ENCODE measurements around the gene EDA2R. TPM values are rescaled to one million over a fixed set of nuclear protein-coding genes. Genes with fewer than 3 reads are reported as not detected.

The EDA2R gene
- total and polyA plus RNA-seq, 2 of the 4 experiments (the other 2 are of a cell fraction), result 14.7 to 23.8 TPM

DNA sequence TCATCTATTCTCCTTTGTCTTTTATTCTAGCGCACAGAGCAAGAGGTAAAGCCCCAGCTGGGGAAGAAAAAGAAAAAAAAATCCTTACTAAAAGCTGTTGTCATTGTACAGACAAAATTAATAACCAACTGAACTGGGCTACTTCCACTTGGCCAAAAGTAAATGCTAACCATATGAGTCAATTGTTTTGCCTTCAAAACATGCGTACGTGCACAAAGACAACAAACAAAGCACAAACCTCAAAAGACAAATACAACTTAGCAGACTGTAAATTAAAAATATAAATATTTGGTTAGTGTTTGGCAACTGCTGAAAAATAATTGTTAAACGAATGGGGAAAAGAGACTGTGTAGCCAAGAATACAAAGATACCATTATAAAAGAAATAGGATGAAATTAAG is 5.9 kb downstream of the EDA2R start:
- Histone ChIP-seq H3K27ac (ENCODE audit: insufficient read depth, low read length) (no peak overlapping the region), H3K14ac (replicated peaks; ENCODE audit: low read depth, low read length) (no peak overlapping the region), H3K27me3 (ENCODE audit: control insufficient read depth, insufficient read depth, low read length) (no peaks in the 10 kb centered on the region), H2BK20ac (ENCODE audit: low read depth, low read length) (no peak overlapping the region), H2AK9ac (replicated peaks; ENCODE audit: low read depth, low read length, poor library complexity) (no peak overlapping the region), H3K4ac (ENCODE audit: low read depth, low read length) (no peak overlapping the region), H4K20me1 (ENCODE audit: insufficient read depth, low read length) (peaks cover 3% of the 10 kb centered on the region; the same call in 1 of the 2 replicates), H3K4me3 (ENCODE audit: insufficient read depth, low read depth, low read length) (no peak overlapping the region), H2AFZ (replicated peaks; ENCODE audit: low read length, poor library complexity) (no peak overlapping the region), H3K18ac (ENCODE audit: low read depth, low read length) (peak overlapping the region; percentile 60; the same call in 1 of the 2 replicates), H4K8ac (ENCODE audit: low read depth in 2 of 2, low read length in 2 of 2) (no peak overlapping the region), H3K36me3 (ENCODE audit: control insufficient read depth, insufficient read depth, low read length) (no peaks in the 10 kb centered on the region), H2AK5ac (ENCODE audit: low read depth, low read length) (no peak overlapping the region), H2BK5ac (ENCODE audit: low read depth, low read length, poor library complexity, severe bottlenecking) (peak overlapping the region; percentile 62), H3K4me2 (ENCODE audit: low read depth, low read length) (peak overlapping the region; percentile 82; the same call in 1 of the 2 replicates), H2BK15ac (ENCODE audit: low read depth, low read length) (no peak overlapping the region), H3K9ac (ENCODE audit: low read depth, low read length) (no peak overlapping the region), H3K4me1 (ENCODE audit: control insufficient read depth, insufficient read depth, low read length) (peaks cover 5% of the 10 kb centered on the region; the same call in 1 of the 2 replicates), H2BK120ac (ENCODE audit: low read depth, low read length) (no peak overlapping the region), H3K79me1 (ENCODE audit: low read depth in 1 of 2, low read length in 2 of 2) (peaks cover 0 to 3% of the 10 kb centered on the region in 2 experiments; a peak in 1 of 4 replicates), H3K9me3 (ENCODE audit: control insufficient read depth, insufficient read depth, low read length) (no peaks in the 10 kb centered on the region), H3K56ac (ENCODE audit: extremely low read depth, insufficient read depth, low read length) (no peak overlapping the region), H4K5ac (ENCODE audit: low read depth, low read length) (no peak overlapping the region), H3K9me1 (ENCODE audit: insufficient read depth, low read length) (no peaks in the 10 kb centered on the region), H3K23ac (ENCODE audit: low read depth, low read length) (no peak overlapping the region), H4K91ac (ENCODE audit: insufficient read depth, low read depth, low read length) (no peak overlapping the region)
- intact Hi-C loops (cut with micrococcal nuclease), result no loop called here
- ATAC-seq (ENCODE audit: low read depth) (no peak; the same call in 1 of the 2 replicates), DNase-seq (peak; percentile 35)
- in situ Hi-C loops (cut with MboI; ENCODE audit: low sequenced_read_pairs), result no loop called here
- CTCF ChIA-PET, result no interaction called here
- dilution Hi-C loops (cut with HindIII; ENCODE audit: low sequenced_read_pairs, unreplicated experiment), result no loop called here
- POLR2A ChIA-PET (ENCODE audit: unreplicated experiment), result no interaction called here
- TF ChIP-seq FOS (IDR thresholded peaks at IDR 0.05; ENCODE audit: low read depth, low read length) (no peak), CHD1 (IDR thresholded peaks at IDR 0.05; ENCODE audit: low read depth, low read length) (no peak)
- no CpG with 5 or more reads among the region's 4 CpGs for WGBS, 2 experiments (ENCODE audit: extremely low coverage in 2 of 2, insufficient read length in 1 of 2)
- BruUV-seq (replicated peaks), result no TSS peak
